Stimulated activated CD4-positive, alpha-beta T cell treated with anti-CD3 and anti-CD28 coated beads, Interleukin-15, amount 100 ng/mL, for 48 hours (primary cell): ENCODE measurements around the gene DNAL4.

Experiments
- DNase-seq, 2 donors: peaks; one replicate each; pipeline ENCODE4 v3.0.0-alpha.2; 2020; ENCODE audit warnings: low read depth in 2 of 2

Gene DNAL4

DNA sequence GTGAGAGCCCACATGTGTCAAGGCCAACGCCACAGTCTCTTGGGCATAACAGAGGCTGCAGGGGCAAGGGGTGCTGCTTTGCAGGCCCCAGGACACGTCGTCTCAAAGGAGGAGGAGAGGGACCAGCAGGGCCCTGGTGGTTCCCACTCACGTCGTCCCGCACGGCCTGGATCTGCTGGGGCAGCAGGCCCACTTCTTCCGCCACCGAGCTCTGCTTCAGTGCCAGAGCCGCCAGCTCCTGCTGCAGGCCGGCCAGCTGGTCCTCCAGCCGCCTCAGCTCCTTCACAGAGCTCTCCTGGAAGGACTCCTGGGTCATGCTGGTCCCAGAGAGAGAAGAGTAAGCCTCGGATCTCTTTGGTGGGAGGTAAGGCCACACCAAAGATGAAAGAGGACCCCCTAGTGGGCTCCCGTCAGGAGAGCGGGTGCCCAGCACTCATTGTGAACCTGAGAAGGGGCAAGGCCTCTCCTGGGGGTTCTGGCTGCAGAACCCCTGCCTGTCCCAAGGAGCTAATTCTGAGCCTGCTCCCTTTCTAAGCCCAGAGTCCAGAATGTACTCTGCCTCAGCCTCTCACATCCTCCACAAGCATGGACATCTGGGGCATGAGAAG is 53.7 kb downstream of the DNAL4 start:
- no peak for DNase-seq

DNA sequence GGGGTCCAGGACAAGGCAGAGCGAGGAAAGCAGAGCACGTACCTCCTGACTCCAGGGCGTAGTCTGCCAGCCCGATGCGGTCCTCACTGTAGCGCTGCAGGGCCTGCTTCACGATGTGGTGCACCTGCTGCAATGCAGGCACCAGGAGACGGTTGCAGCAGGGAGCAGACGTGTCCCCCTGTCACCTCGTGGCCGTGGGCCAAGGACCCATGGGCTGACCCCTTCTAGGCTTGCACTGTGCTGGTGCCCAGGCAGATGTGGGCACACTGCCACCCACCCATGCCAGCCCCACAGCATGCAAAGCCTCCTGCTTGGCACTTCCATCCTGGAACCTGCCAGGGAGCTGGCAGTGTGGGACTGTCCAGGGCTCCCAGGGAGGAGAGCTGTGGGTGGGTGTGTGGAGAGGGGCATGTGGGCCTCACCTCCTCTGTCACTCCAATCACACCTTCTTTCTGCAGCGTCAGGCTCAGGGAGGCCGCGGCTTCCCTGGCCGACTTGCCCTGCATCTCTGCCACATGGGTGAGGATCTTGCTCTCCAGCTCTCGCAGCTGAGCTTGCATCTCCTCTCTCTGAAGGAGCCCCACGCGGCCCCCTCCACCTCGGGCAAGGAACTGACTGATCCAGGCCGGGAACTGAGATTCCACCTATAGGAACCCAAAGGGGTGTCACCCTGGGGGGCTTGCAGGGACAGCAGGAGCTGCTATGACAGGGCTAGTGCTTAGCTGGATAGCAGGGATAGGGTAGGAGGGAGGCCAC is 54.5 kb downstream of the DNAL4 start:
- no peak for DNase-seq

DNA sequence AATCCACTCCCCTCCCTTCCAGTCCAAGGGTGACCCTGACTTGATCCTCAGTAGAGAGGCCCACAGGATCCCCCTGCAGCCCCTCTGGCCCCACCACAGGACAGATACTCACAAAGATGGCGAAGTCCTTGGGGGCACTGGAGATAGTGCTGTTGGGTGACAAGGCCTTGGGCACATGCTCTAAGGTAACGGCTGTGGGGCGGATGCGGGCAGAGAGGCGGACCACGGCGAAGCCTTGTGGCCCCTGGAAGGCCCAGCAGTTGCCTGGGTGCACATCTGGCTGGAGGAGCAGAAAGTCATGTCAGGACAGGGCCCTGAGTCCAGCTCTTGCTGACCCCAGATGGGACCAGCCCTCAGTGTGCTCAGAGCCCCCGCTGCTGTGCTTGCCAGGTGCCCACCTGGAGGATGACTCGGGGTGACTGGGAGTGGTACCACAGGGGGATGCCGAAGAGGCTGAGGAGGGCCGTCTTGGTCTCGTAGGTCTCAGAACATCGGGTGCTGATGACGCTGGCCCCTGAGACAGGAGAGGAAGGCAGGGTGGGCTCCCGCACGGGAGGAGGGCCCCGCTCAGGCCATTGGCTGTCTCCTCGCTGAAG is 55.4 kb downstream of the DNAL4 start:
- no peak for DNase-seq

DNA sequence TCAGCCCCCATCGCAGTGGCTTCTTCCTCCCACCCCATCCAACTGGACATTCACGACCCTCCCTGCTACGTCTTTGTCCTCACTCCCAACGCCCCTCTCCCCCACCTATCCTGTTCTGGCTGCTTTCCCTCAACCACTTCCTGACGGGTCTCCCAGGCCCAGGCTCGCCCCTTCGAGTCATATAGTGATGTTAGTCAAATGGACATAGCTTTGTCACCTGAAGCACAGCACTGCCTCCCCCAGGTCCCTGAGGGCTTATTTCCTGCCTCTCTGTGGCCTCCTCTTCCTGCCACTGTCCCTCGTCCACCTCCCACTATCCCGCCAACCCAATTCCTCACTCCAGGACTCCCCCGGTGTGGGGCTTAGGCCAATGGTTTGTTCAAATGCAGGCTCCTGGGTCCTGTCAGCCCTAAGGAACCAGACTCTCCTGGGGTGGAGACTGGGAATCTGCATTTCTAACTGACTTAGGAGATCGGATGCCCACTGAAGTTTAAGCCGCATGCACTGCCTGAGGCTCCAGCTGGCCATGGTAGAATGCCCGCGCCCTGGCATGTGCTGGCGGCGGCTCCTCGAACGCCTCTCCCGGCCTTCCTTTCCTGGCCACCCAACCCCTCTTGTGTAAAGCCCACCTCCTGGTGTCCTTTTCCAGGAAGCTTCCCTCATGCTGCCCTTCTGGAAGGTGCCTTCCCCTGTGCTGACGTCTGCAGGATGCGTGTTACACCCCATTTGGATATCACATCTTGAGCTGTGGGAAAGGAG is 56.5 kb downstream of the DNAL4 start:
- DNase-seq: no peak

DNA sequence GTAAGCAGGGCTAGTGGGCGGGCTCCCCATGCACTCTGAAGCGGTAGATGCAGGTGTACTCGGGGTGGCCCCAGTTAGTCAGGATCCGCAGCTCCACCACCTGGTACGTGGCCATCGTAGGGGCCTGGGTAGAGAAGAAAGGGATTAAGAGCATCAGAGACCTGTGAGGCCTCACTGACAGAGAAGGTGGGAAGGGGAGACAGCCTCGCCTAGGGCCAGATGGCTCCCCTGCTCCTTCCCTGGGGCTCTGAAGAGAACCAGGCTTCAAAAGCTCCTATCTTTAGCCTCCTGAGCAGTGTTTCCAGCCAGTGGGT is 57.7 kb downstream of the DNAL4 start:
- no peak for DNase-seq

DNA sequence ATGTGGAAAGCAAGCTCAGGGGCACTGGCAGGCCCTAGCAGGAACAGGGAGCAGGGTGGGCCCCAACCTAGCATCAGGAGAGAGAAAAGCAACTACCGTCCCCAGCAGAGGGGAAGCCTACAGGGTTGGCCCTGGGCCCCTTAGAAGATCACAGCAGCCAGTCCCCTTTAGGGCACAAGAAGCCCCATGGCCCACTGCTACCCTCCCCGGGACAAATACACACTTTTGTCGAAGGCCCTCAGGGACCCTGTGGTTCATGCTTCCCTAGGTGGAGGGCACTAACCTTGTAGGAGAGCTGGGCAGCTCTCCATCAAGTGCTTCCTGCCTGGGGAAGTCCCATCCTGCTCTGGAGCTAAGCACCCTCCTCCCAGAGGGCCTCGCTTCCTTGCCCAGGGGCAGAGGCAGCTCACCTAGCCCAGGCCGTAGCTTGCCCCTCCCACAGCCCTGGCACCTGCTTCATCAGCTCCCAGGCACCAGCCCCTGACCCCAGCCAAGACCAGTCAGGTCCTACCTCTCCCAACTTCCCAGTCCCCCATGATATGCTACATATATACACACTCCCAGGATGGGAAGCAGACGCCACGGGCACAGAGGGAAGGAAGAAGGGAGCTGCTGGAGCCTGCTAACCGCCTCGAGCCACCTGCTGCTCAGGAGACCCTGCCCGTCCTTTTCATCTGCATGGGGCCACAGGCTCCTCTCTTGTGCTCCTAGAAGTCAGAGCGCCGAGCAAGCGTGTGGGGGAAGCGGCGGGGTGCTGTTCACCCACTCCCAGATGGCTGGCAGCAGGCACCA is 58.3 kb downstream of the DNAL4 start:
- DNase-seq: no peak

DNA sequence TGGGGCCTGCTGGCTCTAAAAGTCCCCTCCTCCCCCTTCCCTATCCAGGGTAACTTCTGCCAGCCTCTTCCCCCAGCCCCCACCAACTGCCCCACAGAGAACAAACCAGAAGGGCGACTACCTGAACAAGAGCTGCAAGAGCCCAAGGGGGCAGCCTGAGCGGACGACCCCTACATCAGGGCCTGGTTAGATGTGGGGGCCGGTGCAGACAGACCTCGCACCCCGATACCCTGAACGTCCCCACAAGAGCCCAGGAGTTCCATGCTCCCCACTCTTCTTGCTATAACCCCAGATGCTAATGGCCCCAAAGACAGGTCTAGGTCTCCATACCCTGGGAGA is 58.8 kb downstream of the DNAL4 start:
- no peak for DNase-seq

DNA sequence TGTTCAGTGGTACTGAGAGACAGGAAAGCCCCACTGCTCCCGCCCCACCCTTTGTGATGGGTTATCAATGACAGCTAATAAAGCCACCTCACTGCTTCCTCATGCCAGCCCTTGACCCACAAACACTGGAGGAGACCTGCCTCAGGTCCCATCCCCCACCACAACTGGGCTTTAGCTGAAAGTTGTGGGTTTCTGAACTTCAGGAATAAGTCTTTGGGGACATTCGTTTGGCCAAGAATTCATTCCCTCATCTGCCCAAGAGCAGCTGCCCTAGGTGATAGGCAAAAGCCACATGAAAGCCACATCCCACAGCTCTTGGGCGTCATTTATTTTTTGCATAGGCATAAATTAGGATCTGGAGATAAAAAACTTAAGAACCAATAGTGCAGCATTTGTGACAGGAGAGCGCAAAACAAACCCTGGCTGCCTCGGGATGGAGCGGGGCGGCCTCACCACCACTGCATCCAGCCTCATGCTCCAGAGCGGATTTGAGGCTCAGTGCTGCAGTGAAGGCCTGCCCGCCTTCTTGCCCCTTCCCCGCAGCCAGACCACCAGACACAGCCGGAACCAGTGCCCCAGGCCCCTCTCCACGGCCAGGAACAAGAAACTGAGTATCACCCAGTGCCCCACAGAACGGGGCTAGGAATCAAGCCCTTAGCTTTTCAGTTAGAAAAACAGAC is 59.4 kb downstream of the DNAL4 start:
- DNase-seq: no peak

DNA sequence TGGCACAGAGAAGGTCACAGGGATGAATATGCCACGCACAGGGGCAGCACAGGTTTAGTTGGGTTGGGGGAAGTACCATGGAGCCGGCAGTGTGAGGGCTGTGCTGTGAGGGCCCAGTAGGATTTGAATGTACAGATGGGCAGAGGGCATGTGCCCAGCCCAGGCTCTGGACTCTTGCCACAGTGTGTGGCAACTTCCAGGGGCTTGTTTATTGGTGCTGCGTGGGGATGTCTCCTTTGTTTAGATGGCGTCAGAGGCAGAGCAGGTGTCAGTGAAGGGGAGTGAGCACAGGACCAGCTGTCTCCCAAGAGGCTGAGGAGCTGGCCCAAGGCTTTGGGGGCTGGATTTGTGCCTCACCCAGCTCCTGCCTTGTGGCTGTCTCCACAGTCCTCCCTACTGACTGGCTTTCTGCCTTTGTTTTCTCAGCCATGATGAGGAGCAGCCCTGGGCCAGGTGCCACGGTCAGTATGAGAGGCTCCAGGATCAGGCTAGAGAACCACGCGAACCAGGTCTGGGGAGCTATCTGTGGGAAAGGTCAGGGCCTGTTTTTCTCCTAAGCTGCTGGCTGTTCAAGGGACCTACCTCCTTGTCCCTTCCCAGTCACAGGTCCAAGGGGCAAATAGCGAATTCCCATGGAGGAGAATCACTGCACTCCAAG is 60.1 kb downstream of the DNAL4 start:
- DNase-seq: no peak

DNA sequence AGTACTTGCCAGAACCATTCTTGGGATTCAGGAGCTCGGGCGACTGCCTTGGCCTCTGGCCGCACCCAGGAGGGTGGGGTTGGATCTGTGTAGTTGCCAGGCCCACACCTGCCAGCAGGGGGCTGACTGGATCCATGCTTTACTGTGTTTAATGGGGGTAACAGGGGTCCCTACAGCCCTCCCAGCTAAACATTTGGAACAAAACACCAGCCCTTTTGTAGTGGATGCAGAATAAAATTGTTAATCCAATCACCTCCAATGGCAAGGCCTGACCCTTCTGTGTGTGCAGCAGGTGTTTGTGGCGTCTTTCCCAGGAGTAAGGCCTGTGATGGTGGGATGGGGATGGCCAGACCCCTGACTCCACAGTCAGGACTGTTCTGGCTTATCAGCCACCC is 60.6 kb downstream of the DNAL4 start:
- no peak for DNase-seq

DNA sequence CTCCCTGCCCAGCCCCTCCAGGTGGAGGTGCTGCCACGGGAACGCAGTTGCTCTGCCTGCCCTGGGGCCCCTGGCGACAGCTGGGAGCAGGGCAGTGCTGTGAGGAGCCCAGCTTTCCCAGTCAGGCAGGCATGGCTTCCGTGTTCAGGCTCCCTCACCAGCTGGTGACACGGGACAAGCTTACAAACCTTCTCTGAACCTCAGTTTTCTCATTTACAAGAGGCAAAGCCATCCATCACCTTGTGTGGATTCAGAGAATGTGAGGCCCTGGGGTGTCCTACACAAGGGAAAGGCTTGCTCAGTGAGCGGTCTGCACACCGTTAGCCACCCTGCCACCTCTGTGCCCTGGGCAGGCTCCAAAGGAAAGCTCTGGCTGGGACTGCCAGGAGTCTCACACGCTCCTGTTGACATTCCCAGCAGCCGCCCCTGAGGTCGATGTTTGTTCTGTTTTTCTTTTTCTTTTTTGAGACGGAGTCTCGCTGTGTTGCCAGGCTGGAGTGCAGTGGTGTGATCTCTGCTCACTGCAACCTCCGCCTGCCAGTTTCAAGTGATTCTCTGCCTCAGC is 61.6 kb downstream of the DNAL4 start:
- no peak for DNase-seq

DNA sequence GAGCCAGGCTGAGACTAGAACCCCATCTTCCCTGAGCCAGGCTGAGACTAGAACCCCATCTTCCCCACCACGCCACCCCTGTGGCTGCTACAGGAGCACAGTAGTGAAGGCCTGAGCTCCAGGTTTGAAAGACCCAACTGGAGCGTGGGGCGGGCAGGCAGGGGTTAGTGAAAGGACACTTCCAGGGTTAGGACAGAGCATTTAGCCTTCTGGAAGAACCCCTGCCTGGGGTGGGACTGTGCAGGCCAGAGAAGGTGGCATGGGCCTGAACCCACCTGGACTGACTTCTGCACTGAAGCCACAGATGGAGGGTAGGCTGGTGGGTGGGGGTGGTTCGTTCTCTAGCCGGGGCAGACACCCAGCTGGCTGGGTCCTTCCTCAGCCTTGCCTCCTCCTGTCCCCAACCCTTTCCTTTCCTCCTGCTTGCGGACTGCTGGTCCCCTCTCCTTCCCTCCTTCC is 62.2 kb downstream of the DNAL4 start:
- no peak for DNase-seq

DNA sequence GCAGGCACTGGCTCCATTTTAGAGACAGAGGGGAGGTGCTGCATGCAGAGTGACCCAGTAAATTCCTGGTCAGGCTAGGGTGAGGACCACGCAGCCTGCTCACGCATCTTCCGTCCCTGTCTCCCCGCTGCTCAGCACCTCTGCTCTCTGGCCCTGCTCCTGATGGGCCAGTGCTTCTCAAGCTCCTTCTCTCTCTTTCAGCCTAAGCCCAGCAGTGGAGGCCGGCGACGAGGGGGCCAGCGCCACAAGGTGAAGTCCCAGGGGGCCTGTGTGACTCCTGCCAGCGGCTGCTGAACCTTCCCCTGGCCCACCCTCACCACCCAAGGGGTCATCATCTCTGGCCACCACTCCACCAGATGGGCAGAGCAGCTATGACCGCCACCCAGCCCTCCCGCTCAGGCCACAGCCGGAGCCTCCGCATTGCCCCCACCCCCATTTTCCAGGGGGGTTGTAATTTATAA is 63.5 kb downstream of the DNAL4 start:
- DNase-seq: no peak

DNA sequence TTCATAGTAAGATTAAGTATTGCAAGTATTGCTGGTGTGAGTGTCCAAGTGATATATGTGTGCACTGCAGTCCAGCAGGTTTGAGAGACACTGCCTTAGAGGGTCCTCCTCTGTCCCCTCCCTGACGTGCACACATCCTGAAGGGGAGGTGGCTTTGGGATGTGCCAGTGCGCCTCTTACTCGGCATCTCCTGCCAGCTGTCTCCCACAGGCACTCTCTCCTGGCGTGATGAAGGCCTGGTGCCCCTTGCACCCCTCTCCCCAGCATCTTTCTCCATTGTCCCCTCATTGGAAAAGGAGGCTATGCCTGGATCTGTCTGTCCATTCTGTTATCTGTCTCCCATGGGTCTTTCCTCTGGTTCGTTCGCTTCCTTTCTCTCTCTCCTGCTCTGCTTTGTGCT is 64.0 kb downstream of the DNAL4 start:
- no peak for DNase-seq

DNA sequence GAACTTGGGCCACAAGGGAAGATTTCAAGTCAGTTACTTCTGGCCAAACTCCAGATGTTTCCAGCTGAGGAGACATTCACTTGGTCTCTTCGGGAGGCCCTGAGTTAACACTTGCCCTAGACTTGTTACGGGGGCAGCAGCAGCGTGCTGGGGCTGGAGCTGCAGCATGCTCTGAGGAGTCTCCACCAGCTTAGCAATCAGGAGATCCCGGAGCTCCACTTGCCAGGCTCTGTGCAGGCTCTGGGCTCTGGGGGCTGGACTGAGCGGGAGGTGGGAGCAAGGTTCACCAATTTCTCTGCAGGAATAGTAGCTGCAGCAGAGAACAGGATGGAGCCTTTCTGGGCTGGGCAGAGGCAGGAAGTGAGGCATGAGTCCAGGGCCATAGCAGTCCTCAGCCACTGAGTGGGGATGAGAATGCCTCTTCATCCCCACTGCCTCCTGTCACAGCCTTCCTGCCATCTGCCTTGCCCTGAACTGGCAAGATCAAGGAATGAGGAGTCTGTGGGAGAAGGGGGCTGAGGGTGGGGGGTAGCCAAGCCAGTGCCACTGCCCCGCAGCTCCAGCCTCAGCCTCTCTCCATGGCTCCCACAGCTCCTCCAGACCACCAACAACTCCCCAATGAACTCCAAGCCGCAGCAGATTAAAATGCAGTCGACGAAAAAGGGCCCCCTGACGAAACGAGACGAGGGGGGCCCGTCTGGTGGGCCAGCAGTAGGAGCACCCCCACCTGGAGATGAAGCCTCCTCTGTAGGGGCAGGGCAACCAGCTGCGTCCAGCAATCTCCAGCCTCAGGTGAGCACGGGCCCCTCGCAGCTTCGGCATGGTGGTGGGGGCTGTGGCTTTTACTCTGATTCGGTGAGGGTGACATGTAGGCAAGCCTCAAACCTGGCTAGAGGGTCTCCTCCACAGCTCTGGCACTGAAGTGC is 64.8 kb downstream of the DNAL4 start:
- no peak for DNase-seq
